PC-3 (cell line): ENCODE results near the gene WAS.
"Not testable (repeated sequence)": the region's sequence is repeated elsewhere in the genome, so short reads cannot be mapped to it uniquely, and the experiment has no call there.

Source experiments
- EZH2 ChIP-seq: fragments of 300-600 bp; sonication (generic); IDR thresholded peaks from one replicate; pipeline ENCODE4 v1.6.1; 2017; ENCODE audit warnings: antibody characterized with exemption, mild to moderate bottlenecking, low read length; ENCODE audit not compliant: unreplicated experiment
- EZH2phosphoT487 ChIP-seq: fragments of 300-600 bp; sonication (generic); IDR thresholded peaks from 2 replicates; pipeline ENCODE4 v1.6.1; 2018; ENCODE audit warnings: mild to moderate bottlenecking, antibody characterized with exemption, low read length, borderline replicate concordance
- TF ChIP-seq, protein P1 (sequence below): fragments of 300-600 bp; sonication (generic); conservative IDR thresholded peaks from 2 replicates; pipeline ENCODE4 v1.5.1; 2017; ENCODE audit warnings: antibody characterized with exemption, low read depth, mild to moderate bottlenecking, low read length

DNA sequence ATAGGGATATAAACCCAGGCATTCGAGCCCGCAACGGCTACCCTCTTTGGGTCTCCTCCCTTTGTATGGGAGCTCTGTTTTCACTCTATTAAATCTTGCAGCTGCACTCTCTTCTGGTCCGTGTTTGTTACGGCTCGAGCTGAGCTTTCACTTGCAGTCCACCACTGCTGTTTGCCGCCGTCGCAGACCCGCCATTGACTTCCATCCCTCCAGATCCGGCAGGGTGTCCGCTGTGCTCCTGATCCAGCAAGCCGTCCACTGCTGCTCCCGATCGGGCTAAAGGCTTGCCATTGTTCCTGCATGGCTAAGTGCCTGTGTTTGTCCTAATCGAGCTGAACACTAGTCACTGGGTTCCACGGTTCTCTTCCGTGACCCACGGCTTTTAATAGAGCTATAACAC lies 28.9 kb upstream of the WAS start:
- TF ChIP-seq, protein P1, sequence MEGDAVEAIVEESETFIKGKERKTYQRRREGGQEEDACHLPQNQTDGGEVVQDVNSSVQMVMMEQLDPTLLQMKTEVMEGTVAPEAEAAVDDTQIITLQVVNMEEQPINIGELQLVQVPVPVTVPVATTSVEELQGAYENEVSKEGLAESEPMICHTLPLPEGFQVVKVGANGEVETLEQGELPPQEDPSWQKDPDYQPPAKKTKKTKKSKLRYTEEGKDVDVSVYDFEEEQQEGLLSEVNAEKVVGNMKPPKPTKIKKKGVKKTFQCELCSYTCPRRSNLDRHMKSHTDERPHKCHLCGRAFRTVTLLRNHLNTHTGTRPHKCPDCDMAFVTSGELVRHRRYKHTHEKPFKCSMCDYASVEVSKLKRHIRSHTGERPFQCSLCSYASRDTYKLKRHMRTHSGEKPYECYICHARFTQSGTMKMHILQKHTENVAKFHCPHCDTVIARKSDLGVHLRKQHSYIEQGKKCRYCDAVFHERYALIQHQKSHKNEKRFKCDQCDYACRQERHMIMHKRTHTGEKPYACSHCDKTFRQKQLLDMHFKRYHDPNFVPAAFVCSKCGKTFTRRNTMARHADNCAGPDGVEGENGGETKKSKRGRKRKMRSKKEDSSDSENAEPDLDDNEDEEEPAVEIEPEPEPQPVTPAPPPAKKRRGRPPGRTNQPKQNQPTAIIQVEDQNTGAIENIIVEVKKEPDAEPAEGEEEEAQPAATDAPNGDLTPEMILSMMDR = not testable (repeated sequence)
- not testable (repeated sequence) for TF ChIP-seq EZH2, EZH2phosphoT487
